AG08395 (cell line): Measurements from ENCODE around the gene TENM4.
"Not testable (repeated sequence)": the region's sequence is repeated elsewhere in the genome, so short reads cannot be mapped to it uniquely, and the experiment has no call there.

Experiments
- DNase-seq: peaks from one replicate; pipeline ENCODE4 v3.0.0; 2012; ENCODE audit warnings: mixed read lengths, low spot score

TENM4 gene

GRCh38 chr11:79208126-79208525 lies 232.7 kb downstream of the TENM4 start:
- no peak for DNase-seq

DNA sequence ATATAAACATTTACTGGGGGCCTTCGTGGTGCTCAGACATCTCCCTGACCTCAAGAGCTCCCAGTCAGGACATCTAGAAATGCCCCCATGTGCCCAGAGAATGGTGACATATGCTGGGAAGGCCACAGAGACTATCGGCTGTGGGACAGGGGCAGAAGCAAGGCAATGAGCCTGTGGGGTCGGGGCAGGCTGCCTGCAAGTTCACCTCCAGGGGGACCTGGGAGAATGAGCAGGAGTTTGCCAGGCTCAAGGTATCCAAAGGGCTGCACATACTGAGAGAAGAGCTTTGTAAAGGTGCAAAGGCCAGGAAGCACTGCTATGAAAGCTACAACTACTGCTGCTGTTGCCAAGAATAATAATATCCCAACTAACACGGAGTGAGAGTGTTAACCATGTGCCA lies 233.9 kb downstream of the TENM4 start:
- no peak for DNase-seq

DNA sequence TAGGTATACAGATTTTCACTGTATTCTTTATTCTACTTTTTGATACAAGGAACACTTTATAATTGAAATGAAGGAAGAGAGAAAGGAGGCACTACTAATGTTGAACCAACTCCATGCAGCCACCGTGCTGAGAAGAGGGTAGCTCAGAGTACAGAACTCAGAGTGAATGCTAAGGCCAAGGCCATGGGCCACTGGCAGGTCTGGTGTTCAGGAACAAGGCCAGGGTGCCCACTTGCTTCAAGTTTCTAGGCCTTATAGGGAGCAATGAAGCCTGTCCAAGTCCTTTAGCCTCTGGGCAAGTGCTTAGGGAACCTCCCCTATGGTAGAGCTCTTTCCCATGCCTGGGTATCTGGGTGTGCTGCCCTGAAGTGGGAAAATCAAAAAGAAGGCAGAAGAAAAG lies 235.0 kb downstream of the TENM4 start:
- no peak for DNase-seq

DNA sequence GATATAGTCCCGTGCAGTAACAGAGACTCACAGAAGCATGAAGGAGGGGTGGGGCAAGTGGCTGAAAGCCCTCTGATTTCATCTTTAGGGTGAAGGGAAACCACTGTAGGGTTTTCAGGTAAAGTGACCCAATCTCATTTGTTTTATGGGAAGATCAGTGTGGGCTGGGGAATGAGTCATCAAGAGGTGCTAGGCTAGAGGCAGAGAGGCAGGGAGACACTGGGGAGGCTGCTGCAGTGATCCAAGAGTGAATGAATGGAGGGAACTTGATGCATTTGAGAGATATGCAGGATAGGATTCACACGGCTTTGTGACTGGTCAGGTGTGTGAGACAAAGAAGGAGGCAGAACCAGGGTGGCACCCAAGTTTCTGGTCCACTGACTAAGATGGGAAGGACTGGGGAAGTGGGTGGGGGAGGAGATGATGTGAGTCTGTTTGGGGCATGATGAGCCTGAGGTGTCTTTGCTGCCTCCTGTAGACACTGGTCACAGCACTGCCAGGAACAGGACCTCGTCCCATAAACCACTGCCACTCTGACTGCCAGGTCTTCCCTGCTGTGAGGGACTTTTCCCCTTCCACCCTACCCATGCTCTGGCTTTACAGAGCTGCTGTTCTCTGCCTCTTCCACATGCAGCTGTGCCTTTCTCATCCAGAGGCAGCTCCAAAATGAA lies 239.0 kb downstream of the TENM4 start:
- no peak for DNase-seq

- no peak for DNase-seq
These were observed 240.3 kb downstream of the TENM4 start for GRCh38 chr11:79200398-79201070.

DNA sequence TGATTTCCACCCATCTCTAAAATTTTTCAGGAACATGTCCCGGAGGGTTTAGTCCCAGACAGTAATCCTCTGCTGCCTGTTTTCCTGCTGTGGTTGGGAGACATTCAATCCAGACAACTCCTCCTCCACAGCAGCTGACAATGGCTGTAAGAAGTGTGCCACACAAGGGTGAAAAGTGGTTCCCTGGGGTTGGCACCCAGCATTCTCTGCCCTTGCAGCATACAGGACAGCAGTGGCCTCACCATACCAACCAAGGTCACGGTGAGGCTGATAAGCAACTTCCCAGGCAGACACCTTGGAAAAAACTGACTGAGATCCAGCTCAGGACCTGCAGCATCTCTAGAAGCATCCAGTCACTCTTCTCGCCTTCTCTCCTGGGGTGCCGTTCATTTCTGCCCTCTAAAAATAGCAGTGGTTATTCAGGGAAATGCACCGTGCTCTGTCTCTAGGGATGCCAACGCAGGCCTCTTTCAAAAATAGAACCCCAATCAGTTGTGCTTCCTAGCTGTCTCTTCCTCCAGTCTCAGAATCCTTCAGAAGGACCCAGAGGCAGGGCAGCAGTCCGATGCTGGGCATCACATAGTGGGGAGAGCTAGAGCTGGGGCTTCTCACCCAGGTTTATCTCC lies 241.0 kb downstream of the TENM4 start:
- no peak for DNase-seq

DNA sequence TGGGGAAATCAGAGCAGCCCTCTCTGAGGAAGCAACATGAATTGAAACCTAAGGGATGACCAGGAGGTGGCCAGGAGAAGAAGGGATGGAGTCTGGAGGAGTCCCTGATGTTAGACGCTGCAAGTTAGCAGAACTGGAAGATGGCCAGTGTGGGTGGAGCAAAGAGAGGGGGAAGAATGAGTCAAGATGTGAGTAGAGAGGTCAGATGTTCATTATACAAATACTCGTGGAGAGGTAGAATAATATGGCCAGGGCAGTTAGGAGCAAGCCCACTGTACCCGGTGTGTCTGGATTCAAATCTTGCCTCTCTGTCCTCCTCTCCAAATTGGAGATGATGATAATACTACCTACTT lies 242.0 kb downstream of the TENM4 start:
- DNase-seq: no peak

GRCh38 chr11:79198203-79198897 lies 242.5 kb downstream of the TENM4 start:
- no peak for DNase-seq

- no peak for DNase-seq
These were observed 243.9 kb downstream of the TENM4 start for GRCh38 chr11:79196950-79197349.

DNA sequence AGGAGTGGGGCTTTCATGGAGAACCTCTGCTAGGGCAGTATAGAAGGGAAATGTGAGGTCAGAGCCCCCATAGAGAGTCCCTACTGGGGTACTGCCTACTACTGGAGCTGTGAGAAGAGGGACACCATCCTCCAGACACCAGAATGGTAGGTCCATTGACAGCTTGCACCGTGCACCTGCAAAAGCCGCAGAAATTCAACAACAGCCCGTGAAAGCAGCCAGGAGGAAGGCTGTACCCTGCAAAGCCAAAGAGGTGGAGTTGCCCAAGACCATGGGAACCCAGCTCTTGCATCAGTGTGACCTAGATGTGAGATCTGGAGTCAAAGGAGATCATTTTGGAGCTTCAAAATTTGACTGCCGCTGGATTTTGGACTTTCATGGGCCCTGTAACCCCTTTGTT lies 245.6 kb downstream of the TENM4 start:
- no peak for DNase-seq

- DNase-seq: no peak
These were observed 247.0 kb downstream of the TENM4 start for GRCh38 chr11:79193663-79194310.

GRCh38 chr11:79192836-79193235 lies 248.0 kb downstream of the TENM4 start:
- no peak for DNase-seq

DNA sequence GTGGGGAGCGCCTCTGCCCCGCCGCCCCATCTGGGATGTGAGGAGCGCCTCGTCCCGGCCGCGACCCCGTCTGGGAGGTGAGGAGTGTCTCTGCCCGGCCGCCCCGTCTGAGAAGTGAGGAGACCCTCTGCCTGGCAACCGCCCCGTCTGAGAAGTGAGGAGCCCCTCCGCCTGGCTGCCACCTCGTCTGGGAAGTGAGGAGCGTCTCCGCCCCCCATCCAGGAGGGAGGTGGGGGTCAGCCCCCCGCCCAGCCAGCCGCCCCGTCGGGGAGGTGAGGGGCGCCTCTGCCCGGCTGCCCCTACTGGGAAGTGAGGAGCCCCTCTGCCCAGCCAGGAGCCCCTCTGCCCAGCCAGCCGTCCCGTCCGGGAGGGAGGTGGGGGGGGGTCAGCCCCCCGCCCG lies 249.1 kb downstream of the TENM4 start:
- not testable (repeated sequence) for DNase-seq

- DNase-seq: not testable (repeated sequence)
These were observed 250.3 kb downstream of the TENM4 start for GRCh38 chr11:79190553-79190952.

DNA sequence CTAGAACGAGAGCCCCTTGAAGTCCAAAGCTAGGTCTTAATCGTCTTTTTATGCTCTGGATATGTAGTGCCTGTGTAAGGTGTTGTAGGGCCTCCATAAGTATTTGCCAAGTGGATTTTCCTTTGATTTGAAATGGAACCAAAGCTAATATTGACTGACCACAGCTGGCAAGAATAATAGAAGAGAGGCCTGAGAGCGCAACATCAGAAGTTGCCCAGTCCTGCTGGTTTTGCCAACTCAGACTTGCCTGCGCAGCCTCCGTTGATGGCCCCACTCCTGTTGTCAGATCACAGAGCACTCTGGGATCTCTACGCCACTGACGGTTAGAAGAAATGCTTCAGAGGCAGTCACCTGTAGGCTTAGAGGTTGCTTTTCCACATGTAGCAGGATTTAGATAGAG lies 251.2 kb downstream of the TENM4 start:
- DNase-seq: no peak

- no peak for DNase-seq
These were observed 251.8 kb downstream of the TENM4 start for GRCh38 chr11:79189055-79189454.

DNA sequence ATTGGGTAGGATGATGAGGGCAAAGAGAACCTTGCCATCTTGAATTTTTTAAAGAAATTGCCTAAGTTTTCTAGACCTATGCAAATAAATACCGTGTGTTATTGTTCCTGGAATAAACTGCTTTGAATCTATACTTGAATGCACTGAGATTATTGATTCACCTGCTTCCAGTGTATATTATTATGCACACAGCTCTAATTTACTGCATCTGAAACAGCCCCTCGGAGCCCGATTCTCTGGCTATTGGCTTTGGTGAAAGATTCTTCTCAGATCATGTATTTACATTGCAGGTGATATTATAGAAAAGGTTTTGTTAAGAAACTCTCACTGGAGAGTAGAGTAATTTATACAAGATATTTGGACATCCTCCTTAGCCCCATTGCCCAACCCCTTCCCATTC lies 254.2 kb downstream of the TENM4 start:
- DNase-seq: no peak

GRCh38 chr11:79185351-79185750 lies 255.5 kb downstream of the TENM4 start:
- DNase-seq: no peak

DNA sequence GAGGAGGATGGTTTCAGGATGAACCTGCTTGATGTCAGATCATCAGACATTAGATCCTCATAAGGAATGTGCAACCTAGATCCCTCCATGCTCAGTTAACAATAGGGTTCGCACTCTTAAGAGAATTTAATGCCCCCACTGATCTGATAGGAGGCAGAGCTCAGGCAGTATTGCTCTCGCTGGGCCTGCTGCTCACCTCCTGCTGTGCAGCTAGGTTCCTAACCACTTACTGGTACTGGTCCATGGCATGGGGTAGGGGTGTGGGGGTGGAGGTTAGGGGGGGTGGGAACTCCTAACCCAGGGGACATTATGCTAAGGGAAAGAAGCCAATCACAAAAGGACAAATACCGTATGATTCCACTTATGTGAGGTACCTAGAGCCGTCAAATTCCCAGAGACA lies 256.5 kb downstream of the TENM4 start:
- DNase-seq: no peak

- DNase-seq: peak; percentile 67
These were observed 258.0 kb downstream of the TENM4 start for GRCh38 chr11:79182794-79183193.

DNA sequence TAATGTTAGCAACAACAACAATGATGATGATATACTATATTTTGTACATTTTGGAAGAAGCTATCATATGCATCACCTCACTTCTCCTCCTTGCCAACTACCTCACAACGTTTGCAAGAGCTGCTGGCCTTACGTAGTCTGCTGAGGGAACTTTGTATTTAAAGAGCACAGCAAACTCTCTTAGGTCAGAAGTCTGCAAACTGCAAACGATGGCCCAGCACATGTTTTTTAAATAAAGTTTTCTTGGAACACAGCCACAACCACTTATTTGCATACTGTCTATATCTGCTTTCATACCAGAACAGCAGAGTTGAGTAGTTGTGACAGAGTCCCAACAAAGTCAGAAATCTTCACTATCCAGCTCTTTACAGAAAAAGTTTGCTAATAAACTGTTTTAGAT lies 261.7 kb downstream of the TENM4 start:
- no peak for DNase-seq
